Mesodermal cell (in vitro differentiated cells): ENCODE data around the gene ACAA2.

Experiments
- H3K27ac ChIP-seq: 2 replicates; pipeline ENCODE4 v1.7.0; 2013; ENCODE audit warnings: mild to moderate bottlenecking, low read depth, low read length, moderate library complexity; ENCODE audit not compliant: severe bottlenecking
- H3K36me3 ChIP-seq: 2 replicates; pipeline ENCODE4 v1.7.1; 2013; ENCODE audit warnings: mild to moderate bottlenecking, low read length, moderate library complexity; ENCODE audit not compliant: control insufficient read depth, insufficient read depth
- H3K4me1 ChIP-seq: one replicate; pipeline ENCODE4 v1.7.1; 2013; ENCODE audit warnings: mild to moderate bottlenecking, low read length; ENCODE audit not compliant: insufficient read depth, control insufficient read depth, poor library complexity, severe bottlenecking
- H3K4me3 ChIP-seq: 2 replicates; pipeline ENCODE4 v1.7.0; 2013; ENCODE audit warnings: low read length, control low read depth, mild to moderate bottlenecking; ENCODE audit not compliant: insufficient read depth, poor library complexity, severe bottlenecking; ENCODE audit errors: extremely low read depth
- H3K9me3 ChIP-seq: 2 replicates; pipeline ENCODE4 v1.7.1; 2013; ENCODE audit warnings: mild to moderate bottlenecking, low read length, moderate library complexity; ENCODE audit not compliant: control insufficient read depth
- WGBS, 2 experiments: methylation state at CpG; one replicate each; pipeline ENCODE4 v1.1.5; 2013; ENCODE audit warnings: missing lambda C conversion rate in 2 of 2; ENCODE audit not compliant: insufficient coverage in 2 of 2; 5-methylcytosine and 5-hydroxymethylcytosine counted together

Gene ACAA2

GRCh38 chr18:49754866-49755265, 58.5 kb downstream of the ACAA2 start:
- H3K36me3 ChIP-seq: no peaks in the 10 kb centered on the region
- no peaks in the 10 kb centered on the region for H3K9me3 ChIP-seq
- no peak overlapping the region for H3K4me3 ChIP-seq
- H3K4me1 ChIP-seq: peaks cover 8% of the 10 kb centered on the region
- WGBS, 2 experiments: 91 to 95% methylated on average over 1 to 3 of the region's 6 CpGs
- no peak overlapping the region for H3K27ac ChIP-seq

DNA sequence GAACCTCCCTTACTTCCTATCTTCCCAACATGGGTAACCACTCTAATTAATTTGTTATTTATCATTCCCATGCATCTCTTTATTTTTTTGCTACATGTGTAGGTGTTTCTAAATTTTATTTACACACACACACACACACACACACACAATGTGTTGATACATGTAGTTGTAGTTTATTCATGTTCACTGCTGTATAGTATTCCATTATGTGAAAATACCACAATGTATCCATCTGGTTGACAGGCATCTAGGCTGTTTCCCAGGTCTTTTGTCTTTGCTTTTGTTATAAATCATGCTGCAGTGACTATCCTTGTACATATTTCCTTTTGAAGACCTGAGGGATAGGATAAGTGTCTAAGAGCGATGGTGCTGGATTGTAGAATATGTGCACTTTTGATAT, 59.7 kb downstream of the ACAA2 start:
- Histone ChIP-seq H3K27ac (no peak overlapping the region), H3K4me1 (peaks cover 4% of the 10 kb centered on the region), H3K36me3 (no peaks in the 10 kb centered on the region), H3K9me3 (no peaks in the 10 kb centered on the region), H3K4me3 (no peak overlapping the region)
- no CpG with 5 or more reads among the region's 1 CpG for WGBS, 2 experiments

GRCh38 chr18:49752095-49752457, 61.3 kb downstream of the ACAA2 start:
- H3K27ac ChIP-seq: no peak overlapping the region
- H3K4me3 ChIP-seq: no peak overlapping the region
- H3K36me3 ChIP-seq: no peaks in the 10 kb centered on the region
- WGBS, 2 experiments: 18 to 26% methylated on average over 4 of the region's 4 CpGs
- peaks cover 4% of the 10 kb centered on the region for H3K4me1 ChIP-seq
- no peaks in the 10 kb centered on the region for H3K9me3 ChIP-seq

DNA sequence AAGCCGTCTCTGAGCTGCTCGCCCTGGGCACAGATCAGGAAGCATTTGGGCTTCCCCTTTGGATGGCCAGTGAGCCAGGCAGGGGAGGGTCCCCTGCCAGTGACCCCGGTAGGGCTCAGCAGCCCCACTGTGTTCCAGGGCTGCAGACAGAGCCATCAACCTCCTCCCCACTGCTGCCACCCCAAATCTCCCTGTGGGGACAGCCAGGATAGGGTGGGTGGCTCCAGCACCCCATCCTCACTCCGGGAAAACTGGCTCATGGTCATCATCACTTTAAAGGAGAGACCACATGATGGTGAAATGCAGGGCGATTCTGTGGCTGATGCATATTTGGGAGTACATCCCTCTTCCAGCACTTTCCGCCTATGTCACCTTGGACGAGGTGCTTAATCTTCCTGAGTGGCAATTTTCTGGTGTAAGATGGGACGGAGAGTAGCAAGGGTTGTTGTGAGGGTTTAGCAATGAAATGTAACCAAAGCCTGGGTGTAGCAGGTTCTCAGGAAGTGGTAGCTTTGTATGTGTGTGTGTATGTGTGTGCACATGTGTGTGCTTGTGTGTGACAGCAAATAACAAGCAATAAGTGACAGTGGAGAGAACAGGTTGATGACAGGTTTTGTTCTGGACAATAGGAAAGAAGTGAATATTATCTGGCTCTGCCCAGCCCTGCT, 61.8 kb downstream of the ACAA2 start:
- Histone ChIP-seq H3K4me1 (peaks cover 4% of the 10 kb centered on the region), H3K36me3 (no peaks in the 10 kb centered on the region), H3K27ac (no peak overlapping the region), H3K4me3 (no peak overlapping the region), H3K9me3 (no peaks in the 10 kb centered on the region)
- 74 to 81% methylated on average over 6 to 7 of the region's 8 CpGs for whole genome bisulfite sequencing, 2 experiments

DNA sequence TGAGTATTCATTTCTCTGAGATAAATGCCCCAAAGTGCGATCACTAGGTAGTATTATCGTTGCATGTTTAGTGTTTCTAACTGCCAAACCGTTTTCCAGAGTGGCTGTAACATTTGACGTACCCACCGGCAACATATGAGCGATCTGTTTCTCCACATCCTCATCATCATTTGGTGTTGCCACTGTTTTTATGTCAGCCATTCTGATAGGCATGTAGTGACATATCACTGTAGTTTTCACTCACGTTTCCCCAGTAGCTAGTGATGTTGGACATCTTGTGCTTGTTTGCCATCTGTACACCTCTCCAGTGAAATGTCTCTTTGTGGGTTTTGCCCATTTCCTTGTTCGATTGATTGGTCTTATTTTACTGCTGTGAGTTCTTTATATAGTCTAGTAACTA, 63.8 kb downstream of the ACAA2 start:
- H3K27ac ChIP-seq: no peak overlapping the region
- H3K4me3 ChIP-seq: no peak overlapping the region
- 96 to 98% methylated on average over 7 of the region's 8 CpGs for WGBS, 2 experiments
- no peaks in the 10 kb centered on the region for H3K36me3 ChIP-seq
- peaks cover 4% of the 10 kb centered on the region for H3K4me1 ChIP-seq
- H3K9me3 ChIP-seq: no peaks in the 10 kb centered on the region

GRCh38 chr18:49747876-49748275, 65.5 kb downstream of the ACAA2 start:
- WGBS, 2 experiments: 60% methylated on average over 2 to 5 of the region's 5 CpGs
- Histone ChIP-seq H3K36me3 (no peaks in the 10 kb centered on the region), H3K4me1 (peaks cover 11% of the 10 kb centered on the region), H3K4me3 (no peak overlapping the region), H3K9me3 (no peaks in the 10 kb centered on the region), H3K27ac (peak overlapping the region; percentile 10)

DNA sequence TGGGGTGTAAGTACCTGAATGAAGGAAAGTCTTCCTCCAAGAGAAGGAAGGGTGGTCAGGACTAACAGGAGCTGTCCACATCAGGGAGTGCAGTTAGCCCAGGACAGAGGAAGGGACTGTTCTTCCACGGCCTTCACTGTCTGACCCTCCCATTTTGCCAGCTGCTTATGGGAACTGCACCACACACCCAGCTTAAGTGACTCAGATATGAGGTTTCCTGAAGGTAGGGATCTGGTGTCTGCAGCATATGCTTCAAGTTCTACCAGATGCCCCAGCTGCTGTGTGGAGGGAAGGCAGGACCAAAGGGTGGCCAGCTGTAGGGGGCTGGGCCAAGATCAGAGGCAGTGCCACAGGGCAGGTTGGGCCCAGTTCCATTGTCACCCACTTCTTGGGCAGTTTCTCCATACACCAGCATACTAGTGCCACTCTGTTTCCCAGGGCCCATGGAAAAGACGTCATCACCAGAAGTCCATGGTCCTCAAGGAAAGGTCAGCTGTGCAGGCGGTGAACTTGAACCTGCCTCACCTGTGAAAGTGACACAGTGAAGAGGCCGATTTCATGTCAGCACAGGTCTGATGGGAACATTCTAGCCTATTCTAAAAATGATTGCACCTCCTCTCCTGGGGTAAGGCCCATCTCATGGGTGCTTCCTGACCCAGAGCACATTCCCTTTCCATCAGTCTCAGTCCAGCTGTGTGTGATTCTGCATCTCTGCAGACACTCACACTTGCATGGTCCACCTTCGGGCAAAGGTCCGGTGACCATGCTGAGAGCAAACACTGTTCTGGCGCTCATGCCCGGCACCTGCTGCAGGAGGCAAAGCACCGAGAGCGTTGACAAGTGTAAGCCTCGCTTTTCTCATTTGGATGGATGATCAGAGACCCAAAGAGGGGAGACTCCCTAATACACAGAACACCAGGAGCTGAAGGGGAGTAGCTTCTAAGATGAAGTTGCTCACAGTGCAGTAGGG, 68.0 kb downstream of the ACAA2 start:
- WGBS, 2 experiments: 94 to 95% methylated on average over 10 of the region's 11 CpGs
- no peak overlapping the region for H3K27ac ChIP-seq
- no peaks in the 10 kb centered on the region for H3K36me3 ChIP-seq
- peaks cover 9% of the 10 kb centered on the region for H3K4me1 ChIP-seq
- H3K4me3 ChIP-seq: no peak overlapping the region
- no peaks in the 10 kb centered on the region for H3K9me3 ChIP-seq

DNA sequence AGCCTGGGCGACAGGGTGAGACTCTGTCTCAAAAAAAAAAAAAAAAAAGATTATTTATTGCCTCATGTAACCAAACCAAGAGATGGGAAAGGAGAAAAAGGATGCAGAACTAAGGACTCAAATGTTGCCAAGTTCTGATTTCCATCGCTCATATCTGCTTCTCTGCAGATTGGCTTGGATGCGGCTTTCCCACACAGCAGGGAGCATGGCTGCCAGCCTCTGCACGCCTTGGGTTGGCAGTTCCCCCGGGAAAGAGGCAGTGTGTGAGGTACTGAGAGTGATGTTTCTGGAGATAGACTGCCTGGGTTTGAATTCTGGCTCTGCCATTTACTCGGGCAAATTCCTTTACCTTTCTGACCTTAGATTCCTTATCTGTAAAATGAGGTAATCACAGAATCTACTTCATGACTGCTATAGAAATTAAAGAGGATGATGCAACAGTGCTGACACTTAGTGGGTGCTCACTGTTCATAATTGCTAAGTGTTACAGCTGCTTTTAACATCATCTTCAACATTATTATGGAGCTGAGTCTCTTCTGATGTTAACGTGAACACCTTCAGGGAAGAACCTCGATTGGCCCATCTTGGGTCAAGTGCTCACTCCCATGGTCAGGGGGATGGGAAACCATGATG, 68.8 kb downstream of the ACAA2 start:
- peaks cover 9% of the 10 kb centered on the region for H3K4me1 ChIP-seq
- no peaks in the 10 kb centered on the region for H3K36me3 ChIP-seq
- H3K4me3 ChIP-seq: no peak overlapping the region
- H3K27ac ChIP-seq: no peak overlapping the region
- no peaks in the 10 kb centered on the region for H3K9me3 ChIP-seq
- WGBS, 2 experiments: 89 to 98% methylated on average over 4 to 5 of the region's 8 CpGs

DNA sequence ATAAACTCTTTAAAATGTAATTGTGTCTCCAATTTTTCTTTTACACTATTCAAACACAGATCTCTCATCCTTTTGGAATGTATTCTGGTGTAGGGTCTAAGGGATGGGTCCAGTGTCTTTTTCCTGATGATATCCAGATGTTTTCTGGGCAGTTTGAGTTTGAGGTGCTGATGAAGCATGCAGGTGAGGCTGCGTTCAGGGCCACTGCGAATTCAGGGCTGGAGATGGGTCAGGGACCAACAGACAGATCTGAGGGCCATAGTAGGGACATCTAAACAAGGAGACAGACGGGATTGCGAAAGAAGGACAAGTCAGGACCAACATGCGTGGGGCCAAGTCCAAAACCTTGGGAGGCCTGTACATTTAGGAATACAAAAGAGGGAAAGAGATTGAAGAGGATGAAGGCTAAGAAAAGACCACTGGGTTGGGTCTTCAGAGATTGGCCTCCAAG, 70.2 kb downstream of the ACAA2 start:
- 93 to 95% methylated on average over 5 of the region's 5 CpGs for WGBS, 2 experiments
- Histone ChIP-seq H3K36me3 (no peaks in the 10 kb centered on the region), H3K4me3 (no peak overlapping the region), H3K9me3 (no peaks in the 10 kb centered on the region), H3K27ac (no peak overlapping the region), H3K4me1 (peaks cover 9% of the 10 kb centered on the region)

GRCh38 chr18:49742316-49743116, 70.8 kb downstream of the ACAA2 start:
- Histone ChIP-seq H3K36me3 (no peaks in the 10 kb centered on the region), H3K27ac (no peak overlapping the region), H3K4me3 (no peak overlapping the region), H3K9me3 (no peaks in the 10 kb centered on the region), H3K4me1 (peaks cover 9% of the 10 kb centered on the region)
- 71 to 100% methylated on average over 2 to 3 of the region's 4 CpGs for WGBS, 2 experiments
